GM19351 (cell line): ENCODE results near the gene HP1BP3.

Experiments
- ATAC-seq: cut with Tn5 transposase; IDR thresholded peaks from one replicate; pipeline ENCODE4 v1.9.1; 2021; ENCODE audit warnings: mild to moderate bottlenecking, moderate library complexity; ENCODE audit not compliant: unreplicated experiment

HP1BP3 gene

GRCh38 chr1:20715406-20715805 is 71.7 kb downstream of the HP1BP3 start:
- ATAC-seq = no peak

- ATAC-seq = no peak
These were observed 73.7 kb downstream of the HP1BP3 start for GRCh38 chr1:20713440-20713839.

GRCh38 chr1:20712215-20712577 is 74.9 kb downstream of the HP1BP3 start:
- no peak for ATAC-seq

GRCh38 chr1:20711285-20712214 is 75.6 kb downstream of the HP1BP3 start:
- no peak for ATAC-seq

- ATAC-seq = no peak
These were observed 76.4 kb downstream of the HP1BP3 start for GRCh38 chr1:20710469-20711284.

GRCh38 chr1:20709868-20710267 is 77.2 kb downstream of the HP1BP3 start:
- no peak for ATAC-seq

GRCh38 chr1:20708891-20709290 is 78.2 kb downstream of the HP1BP3 start:
- no peak for ATAC-seq

GRCh38 chr1:20708057-20708456 is 79.0 kb downstream of the HP1BP3 start:
- ATAC-seq = no peak

- ATAC-seq = no peak
These were observed 80.3 kb downstream of the HP1BP3 start for GRCh38 chr1:20706841-20707240.

GRCh38 chr1:20705203-20705755 is 81.8 kb downstream of the HP1BP3 start:
- ATAC-seq = no peak

- no peak for ATAC-seq
These were observed 82.5 kb downstream of the HP1BP3 start for GRCh38 chr1:20704390-20705202.

GRCh38 chr1:20703124-20703756 is 83.9 kb downstream of the HP1BP3 start:
- ATAC-seq = no peak

GRCh38 chr1:20702416-20702815 is 84.7 kb downstream of the HP1BP3 start:
- no peak for ATAC-seq

- ATAC-seq = no peak
These were observed 85.3 kb downstream of the HP1BP3 start for GRCh38 chr1:20701847-20702246.

- ATAC-seq = no peak
These were observed 85.7 kb downstream of the HP1BP3 start for GRCh38 chr1:20701446-20701845.

GRCh38 chr1:20700636-20701215 is 86.4 kb downstream of the HP1BP3 start:
- no peak for ATAC-seq

- ATAC-seq = no peak
These were observed 87.5 kb downstream of the HP1BP3 start for GRCh38 chr1:20699558-20699957.

- ATAC-seq = no peak
These were observed 88.8 kb downstream of the HP1BP3 start for GRCh38 chr1:20698195-20698910.

- ATAC-seq = no peak
These were observed 89.5 kb downstream of the HP1BP3 start for GRCh38 chr1:20697563-20697962.
